Pancreas (tissue), 10 donors: ENCODE data around the gene HECTD4. TPM values are rescaled to one million over a fixed set of nuclear protein-coding genes. Genes with fewer than 3 reads are reported as not detected.
"Not testable (repeated sequence)": the region's sequence is repeated elsewhere in the genome, so short reads cannot be mapped to it uniquely, and the experiment has no call there.

Experiments
- ATAC-seq, 4 donors: fragments of 200-7000 bp; cut with Tn5 transposase; one replicate each; pipeline versions ENCODE4 v1.8.0 to v1.9.1; 2020; ENCODE audit warnings: mild to moderate bottlenecking in 4 of 4, moderate library complexity in 4 of 4
- DNase-seq, 6 donors: peaks; one replicate each; pipeline ENCODE4 v3.0.0-alpha.2; 2020
- FAIRE-seq: peaks from 2 replicates; lab custom pipeline; 2012; peaks lifted over from hg19 to GRCh38; lab: Jason Lieb, UNC
- H3K27ac ChIP-seq, 4 donors: fragments of 200-600 bp; sonication (generic); 1 replicate in 3 of 4; 2 replicates in 1 of 4; pipeline versions ENCODE4 v1.5.0 to v1.8.0; 2020
- H3K27me3 ChIP-seq, 4 donors: fragments of 200-600 bp; one replicate each; pipeline ENCODE4 v1.8.0; 2021
- H3K36me3 ChIP-seq, 3 donors: fragments of 200-600 bp; sonication (generic) in 1 of 3; one replicate each; pipeline versions ENCODE4 v1.5.0 to v1.8.0; 2020 to 2021
- H3K4me1 ChIP-seq, 3 donors: fragments of 200-600 bp; one replicate each; pipeline ENCODE4 v1.8.0; 2021
- H3K4me3 ChIP-seq, 4 donors: fragments of 200-600 bp; sonication (generic) in 2 of 4; one replicate each; pipeline versions ENCODE4 v1.5.0 to v1.8.0; 2020 to 2021
- H3K9me3 ChIP-seq, 4 donors: fragments of 200-600 bp; one replicate each; pipeline ENCODE4 v1.8.0; 2021
- CTCF ChIP-seq, 4 donors: fragments of 200-600 bp; sonication (generic) in 3 of 4; IDR thresholded peaks; one replicate each; pipeline versions ENCODE4 v1.5.0 to v1.8.0; 2021; ENCODE audit warnings: antibody characterized with exemption in 4 of 4
- WGBS, 2 donors: extraction: QIAGEN DNeasy Blood & Tissue Kit; methylation state at CpG; one replicate each; pipeline ENCODE4 v1.1.7; 2013; 5-methylcytosine and 5-hydroxymethylcytosine counted together
- intact Hi-C, 3 donors: fragments of 100-400 bp; cut with DNase I; formaldehyde crosslinking; loops; one replicate each; pipeline versions ENCODE4 v1.11.1 to v1.14.2; 2022
- microRNA-seq, 2 donors: library from miRNA; unstranded; fragments of <30 nt; microRNA quantifications; one replicate each; pipeline versions ENCODE4 to v1.1.0, GENCODE V29; 2019 to 2020
- polyA plus RNA-seq, 2 donors: library from polyadenylated mRNA; stranded (reverse); fragments of 200-250 nt; gene quantifications; one replicate each; pipeline ENCODE4 v1.2.3, GENCODE V29; 2013
- total RNA-seq, 6 donors: library from RNA; stranded (reverse); fragmentation: NEBNext Ultra II Directional in 4 of 6; extraction: Animal tissue kit (Norgen Biotek cat#: 25700) in 4 of 6; gene quantifications; one replicate each; pipeline versions ENCODE4 v1.2.1 to v1.2.4, GENCODE V29; 2021 to 2023
- donor health status: healthy with polysubstance abuse.
- donor health status: DM: no; HTN: no; CAD: no; lungs with moderate emphysema.
- donor health status: DM: no; HTN: no; CAD: no.
- donor health status: control.
- donor health status: control.
- donor health status: Bipolar disorder and iron deficiency.
- donor health status: DM: yes; HTN: yes; CAD: no.
- donor health status: DM: no; HTN: no; CAD: no.
- donor health status: DM: no; HTN: no; CAD: no.
- donor health status: DM: yes; HTN: yes; CAD: no.

Gene HECTD4
- total and polyA plus RNA-seq, 8 donors: 17.9 to 38.4 (median 26.4) TPM

DNA sequence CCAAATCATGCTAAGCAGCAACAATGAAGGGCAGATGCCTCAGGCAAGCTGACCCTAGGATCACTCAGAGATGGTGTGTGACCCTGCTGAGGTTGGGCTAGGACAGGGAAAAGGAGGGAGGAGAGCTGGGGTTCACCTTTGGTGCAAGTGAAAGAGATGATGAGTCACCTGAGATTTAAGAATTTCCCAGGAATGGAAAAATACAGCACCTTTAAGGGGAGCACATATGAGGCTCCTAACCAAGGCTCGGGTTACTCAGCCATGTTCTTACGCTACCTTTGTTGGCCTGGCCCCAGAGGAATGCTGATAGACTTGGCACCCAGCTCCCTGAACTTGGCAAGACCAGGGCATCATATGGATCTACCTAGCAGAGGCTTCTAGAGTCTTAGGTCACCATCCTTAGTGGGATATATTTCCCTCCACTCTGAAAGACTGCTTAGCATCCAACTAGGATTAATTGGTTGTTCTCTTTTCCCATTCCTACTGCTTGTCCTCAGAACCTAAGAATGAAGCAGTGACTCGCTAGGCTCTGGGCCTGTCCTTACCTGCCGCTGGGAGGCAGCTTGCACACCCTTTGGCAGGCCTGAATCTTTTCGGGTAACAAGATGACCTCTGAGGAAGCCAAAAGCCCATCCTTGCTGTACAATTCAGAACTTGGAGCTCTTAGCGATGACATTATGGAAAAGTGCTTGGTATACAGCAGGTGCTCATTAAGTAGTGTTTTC lies 269.7 kb downstream of the HECTD4 start:
- no peak for FAIRE-seq
- Histone ChIP-seq H3K27ac (no peak overlapping the region), H3K9me3 (no peaks in the 10 kb centered on the region), H3K27me3 (no peaks in the 10 kb centered on the region), H3K36me3 (no peaks in the 10 kb centered on the region), H3K4me3 (no peak overlapping the region), H3K4me1 (peaks cover 0 to 8% (median 0%) of the 10 kb centered on the region in 3 donors)
- no peak for ATAC-seq
- WGBS, 2 donors: 70 to 74% methylated on average over 6 of the region's 6 CpGs
- intact Hi-C loops: no loop called here
- no peak for TF ChIP-seq CTCF (IDR thresholded peaks at IDR 0.05)
- DNase-seq: no peak

- Histone ChIP-seq H3K27ac (no peak overlapping the region), H3K36me3 (no peaks in the 10 kb centered on the region), H3K4me3 (no peak overlapping the region), H3K9me3 (no peaks in the 10 kb centered on the region), H3K4me1 (peaks cover 0 to 11% (median 4%) of the 10 kb centered on the region in 3 donors), H3K27me3 (no peaks in the 10 kb centered on the region)
- no peak for ATAC-seq
- no peak for DNase-seq
- intact Hi-C loops: no loop called here
- FAIRE-seq: no peak
- TF ChIP-seq CTCF (IDR thresholded peaks at IDR 0.05): no peak
- 69 to 74% methylated on average over 5 of the region's 5 CpGs for WGBS, 2 donors
Measured at GRCh38 chr12:112111931-112112330, 270.3 kb downstream of the HECTD4 start.

DNA sequence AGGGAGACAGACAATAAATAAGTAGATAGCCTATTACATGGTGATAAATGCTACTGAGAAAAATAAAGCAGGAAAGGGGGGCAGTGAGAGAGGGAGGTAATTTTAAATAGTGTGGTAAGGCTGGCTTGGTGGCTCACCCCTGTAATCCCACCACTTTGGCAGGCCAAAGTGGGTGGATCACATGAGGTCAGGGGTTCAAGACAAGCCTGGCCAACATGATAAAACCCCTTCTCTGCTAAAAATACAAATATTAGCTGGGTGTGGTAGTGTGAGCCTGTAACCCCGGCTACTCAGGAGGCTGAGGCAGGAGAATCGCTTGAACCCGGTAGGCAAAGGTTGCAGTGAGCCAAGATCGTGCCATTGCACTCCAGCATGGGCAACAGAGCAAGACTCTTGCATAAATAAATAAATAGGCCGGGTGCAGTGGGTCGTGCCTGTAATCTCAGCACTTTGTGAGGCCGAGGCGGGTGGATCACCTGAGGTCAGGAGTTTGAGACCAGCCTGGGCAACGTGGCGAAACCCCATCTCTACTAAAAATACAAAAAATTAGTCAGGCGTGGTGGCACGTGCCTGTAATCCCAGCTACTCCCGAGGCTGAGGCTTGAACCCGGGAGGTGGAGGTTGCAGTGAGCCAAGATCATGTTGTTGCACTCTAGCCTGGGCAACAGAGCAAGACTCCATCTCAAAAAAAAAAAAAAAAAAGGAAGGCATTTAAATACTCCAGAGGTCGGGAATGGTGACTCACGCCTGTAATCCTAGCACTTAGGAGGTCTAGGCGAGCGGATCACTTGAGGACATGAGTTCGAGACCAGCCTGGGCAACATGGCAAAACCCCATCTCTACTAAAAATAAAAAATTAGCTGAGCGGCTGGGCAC lies 271.2 kb downstream of the HECTD4 start:
- H3K27ac ChIP-seq, H3K36me3 ChIP-seq, FAIRE-seq, H3K4me3 ChIP-seq, H3K9me3 ChIP-seq, H3K27me3 ChIP-seq, ATAC-seq, intact Hi-C loops, DNase-seq: not testable (repeated sequence)
- 79 to 86% methylated on average over 20 of the region's 20 CpGs for WGBS, 2 donors
- H3K4me1 ChIP-seq: peaks cover 2 to 14% (median 5%) of the 10 kb centered on the region in 3 donors

Small RNAs within 50 kb of the gene (microRNA-seq; reads per million reads assigned to microRNA genes)
- gene MIR6861: 0 to 0.29 reads per million in 2 donors

Other genes with a start within 250 kb of the HECTD4 start
- 1,000 to 10,000 TPM in 3 of 6 donors, 100 to 1,000 TPM in 3; 590 to 1,140 (median 969) TPM for gene RPL6, start 27.2 kb upstream of the HECTD4 start, total RNA-seq
- gene RPL6, start 27.2 kb upstream of the HECTD4 start, polyA plus RNA-seq: 1,000 to 10,000 TPM; 1,305 to 1,871 TPM
- 10 to 100 TPM; 25.5 to 51.1 (median 38.7) TPM for gene PTPN11, start 36.5 kb upstream of the HECTD4 start, total RNA-seq
- gene PTPN11, start 36.5 kb upstream of the HECTD4 start, polyA plus RNA-seq: 10 to 100 TPM; 12.4 to 17.0 TPM